GM23338 (cell line): ENCODE results near the gene GALNT9. TPM values are rescaled to one million over a fixed set of nuclear protein-coding genes. Genes with fewer than 3 reads are reported as not detected.

ENCODE experiments used
- ATAC-seq: fragments of 200-7000 bp; cut with Tn5 transposase; 3 replicates; pipeline ENCODE4 v1.9.1; 2020
- DNase-seq: peaks from one replicate; pipeline ENCODE4 v3.0.0-alpha.2; 2015; ENCODE audit warnings: low spot score
- H2AFZ ChIP-seq: fragments of 200-600 bp; sonication (generic); 2 replicates; pipeline ENCODE4 v1.8.0; 2016; ENCODE audit warnings: antibody characterized with exemption, mild to moderate bottlenecking, moderate library complexity
- H3F3A ChIP-seq: fragments of 200-600 bp; sonication (generic); replicated peaks from 2 replicates; pipeline ENCODE4 v1.8.0; 2017; ENCODE audit warnings: antibody characterized with exemption, mixed run types, low read depth
- H3K27ac ChIP-seq: fragments of 200-600 bp; sonication (generic); 2 replicates; pipeline ENCODE4 v1.6.1; 2016; ENCODE audit warnings: low read depth
- H3K27me3 ChIP-seq: fragments of 200-600 bp; sonication (generic); 2 replicates; pipeline ENCODE4 v1.8.0; 2016; ENCODE audit warnings: mild to moderate bottlenecking, mixed run types, moderate library complexity; ENCODE audit not compliant: insufficient read depth
- H3K36me3 ChIP-seq: fragments of 200-600 bp; sonication (generic); 2 replicates; pipeline ENCODE4 v1.8.0; 2016; ENCODE audit warnings: mild to moderate bottlenecking; ENCODE audit not compliant: insufficient read depth
- H3K4me1 ChIP-seq: fragments of 200-600 bp; sonication (generic); 2 replicates; pipeline ENCODE4 v1.8.0; 2016; ENCODE audit warnings: mild to moderate bottlenecking, moderate library complexity; ENCODE audit not compliant: insufficient read depth
- H3K4me2 ChIP-seq: fragments of 200-600 bp; sonication (generic); 2 replicates; pipeline ENCODE4 v1.7.1; 2017; ENCODE audit warnings: mixed run types
- H3K4me3 ChIP-seq: fragments of 200-600 bp; sonication (generic); 2 replicates; pipeline ENCODE4 v1.6.1; 2016; ENCODE audit warnings: mixed run types
- H3K79me2 ChIP-seq: fragments of 200-600 bp; sonication (generic); replicated peaks from 2 replicates; pipeline ENCODE4 v1.8.0; 2017; ENCODE audit warnings: mild to moderate bottlenecking; ENCODE audit not compliant: insufficient read depth
- H3K9me2 ChIP-seq: fragments of 200-600 bp; sonication (generic); 2 replicates; pipeline ENCODE4 v1.8.0; 2017; ENCODE audit not compliant: insufficient read depth
- H4K20me1 ChIP-seq: fragments of 200-600 bp; sonication (generic); replicated peaks from 2 replicates; pipeline ENCODE4 v1.8.0; 2017; ENCODE audit warnings: mild to moderate bottlenecking; ENCODE audit not compliant: insufficient read depth
- H3K27ac Mint-ChIP-seq: 2 replicates; pipeline ENCODE4 v1.8.0; 2020; ENCODE audit warnings: inconsistent platforms, mild to moderate bottlenecking, moderate library complexity, mixed read lengths
- H3K27me3 Mint-ChIP-seq: 3 replicates; pipeline ENCODE4 v1.8.0; 2022; ENCODE audit warnings: low read depth, mild to moderate bottlenecking, moderate library complexity, mixed read lengths, inconsistent platforms; ENCODE audit not compliant: insufficient read depth, poor library complexity
- H3K36me3 Mint-ChIP-seq: 3 replicates; pipeline ENCODE4 v1.8.0; 2021; ENCODE audit warnings: low read depth, mild to moderate bottlenecking, inconsistent platforms, moderate library complexity, mixed read lengths
- H3K4me1 Mint-ChIP-seq: 3 replicates; pipeline ENCODE4 v1.8.0; 2020; ENCODE audit warnings: mild to moderate bottlenecking, inconsistent platforms, mixed read lengths
- H3K4me3 Mint-ChIP-seq: 3 replicates; pipeline ENCODE4 v1.8.0; 2021; ENCODE audit warnings: moderate library complexity, mild to moderate bottlenecking, inconsistent platforms, mixed read lengths
- H3K9me3 Mint-ChIP-seq: 3 replicates; pipeline ENCODE4 v1.8.0; 2020; ENCODE audit warnings: moderate library complexity, mild to moderate bottlenecking, inconsistent platforms, mixed read lengths
- CREB1 ChIP-seq: fragments of 250-450 bp; sonication (Bioruptor Pico); IDR thresholded peaks from 2 replicates; pipeline ENCODE4 v1.5.0; 2020; ENCODE audit warnings: low read depth, mild to moderate bottlenecking, moderate library complexity
- EZH2 ChIP-seq: fragments of 200-600 bp; sonication (generic); IDR thresholded peaks from one replicate; pipeline ENCODE4 v1.8.0; 2017; ENCODE audit warnings: antibody characterized with exemption, mild to moderate bottlenecking, low read depth; ENCODE audit not compliant: unreplicated experiment
- EZH2phosphoT487 ChIP-seq: fragments of 200-600 bp; sonication (generic); IDR thresholded peaks from one replicate; pipeline ENCODE4 v1.8.1; 2018; ENCODE audit warnings: antibody characterized with exemption; ENCODE audit not compliant: unreplicated experiment
- JUNB ChIP-seq: IDR thresholded peaks from one replicate; pipeline ENCODE4 v1.6.1; 2016; ENCODE audit warnings: antibody characterized with exemption; ENCODE audit not compliant: unreplicated experiment
- NANOG ChIP-seq: IDR thresholded peaks from 2 replicates; pipeline ENCODE4 v1.6.1; 2016; ENCODE audit warnings: antibody characterized with exemption, borderline replicate concordance
- POLR2AphosphoS5 ChIP-seq: IDR thresholded peaks from 2 replicates; pipeline ENCODE4 v1.6.1; 2016; ENCODE audit warnings: antibody characterized with exemption, low read depth
- STAT1 ChIP-seq: IDR thresholded peaks from one replicate; pipeline ENCODE4 v1.6.1; 2016; ENCODE audit warnings: antibody characterized with exemption; ENCODE audit not compliant: unreplicated experiment
- ZNF114 ChIP-seq: fragments of 250-450 bp; sonication (Bioruptor Pico); IDR thresholded peaks from 2 replicates; pipeline ENCODE4 v1.5.0; 2020; ENCODE audit warnings: mild to moderate bottlenecking, moderate library complexity
- ZNF331 ChIP-seq: fragments of 250-450 bp; sonication (Bioruptor Pico); IDR thresholded peaks from 2 replicates; pipeline ENCODE4 v1.5.0; 2020; ENCODE audit warnings: low read depth, mild to moderate bottlenecking, moderate library complexity
- ZNF462 ChIP-seq: fragments of 250-450 bp; sonication (Bioruptor Pico); IDR thresholded peaks from 2 replicates; pipeline ENCODE4 v1.5.0; 2020; ENCODE audit warnings: mild to moderate bottlenecking, moderate library complexity
- polyA plus RNA-seq: library from polyadenylated mRNA; unstranded; fragments of >200 nt; fragmentation: Nextera tagmentation; extraction: Ambion mirVana; gene quantifications from 2 replicates; pipeline ENCODE4 v1.2.1, GENCODE V29; 2016
- total RNA-seq: library from RNA; depleted of rRNA; stranded (reverse); fragments of >200 nt; shearing (Covaris generic); gene quantifications from 2 replicates; pipeline ENCODE4 v1.2.3, GENCODE V29; 2014
- TF ChIP-seq, protein P1 (sequence below): IDR thresholded peaks from 2 replicates; pipeline ENCODE4 v1.6.1; 2016; ENCODE audit warnings: antibody characterized with exemption

Gene GALNT9
- total and polyA plus RNA-seq, 2 experiments from 2014 or later: 0.81 to 2.5 TPM

DNA sequence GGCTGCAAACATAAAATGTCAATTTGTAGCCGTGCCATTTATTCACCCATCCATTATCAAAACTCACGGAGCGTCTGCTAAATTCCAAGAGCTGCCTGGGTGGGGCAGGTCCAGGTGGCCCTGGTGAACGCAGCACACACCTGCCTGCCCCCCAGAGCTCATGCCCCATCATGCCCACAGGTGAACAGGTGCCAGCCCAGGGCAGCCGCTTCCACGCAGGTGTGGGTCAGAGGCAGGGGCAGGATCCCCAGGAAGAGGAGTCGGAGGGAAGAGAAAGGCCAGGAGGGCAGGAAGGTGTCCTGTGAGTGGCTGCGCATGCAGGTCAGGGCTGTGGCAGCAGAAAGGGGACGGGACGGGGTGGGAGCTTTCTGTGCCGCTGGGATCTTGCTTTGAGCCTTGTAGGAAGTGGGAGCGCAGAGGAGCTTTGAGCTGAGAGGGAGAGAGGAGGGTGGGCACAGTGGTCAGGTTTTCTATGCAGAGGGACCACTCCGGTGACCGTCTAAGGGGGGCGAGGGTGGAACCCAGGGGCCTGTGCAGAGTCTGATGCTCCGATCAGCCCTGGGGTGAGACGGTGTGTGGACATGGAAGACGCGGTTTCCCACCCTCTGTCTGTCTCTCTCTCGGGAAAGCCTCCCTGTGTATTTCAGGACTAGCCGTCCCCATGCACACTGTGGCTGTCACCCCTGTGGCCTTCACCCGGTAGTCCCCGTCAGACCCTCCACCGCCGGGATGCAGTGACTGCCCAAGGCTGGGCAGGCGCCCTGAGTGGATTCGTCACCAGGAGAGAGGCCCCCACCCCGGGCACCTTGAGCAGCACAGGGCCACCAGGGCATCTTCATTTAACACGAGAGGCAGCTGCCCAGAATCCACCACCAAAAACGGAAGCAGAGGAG, 26.7 kb downstream of the GALNT9 start:
- peaks cover 18% of the 10 kb centered on the region for H3K27me3 Mint-ChIP-seq
- H3F3A ChIP-seq: no peaks in the 10 kb centered on the region
- H3K4me2 ChIP-seq: no peak overlapping the region
- ATAC-seq: peak; percentile 43
- no peak overlapping the region for H3K27ac Mint-ChIP-seq
- no peaks in the 10 kb centered on the region for H3K79me2 ChIP-seq
- no peak overlapping the region for H2AFZ ChIP-seq
- TF ChIP-seq CREB1 (CRISPR knock-in tag) (no peak), EZH2 (no peak)
- H3K27me3 ChIP-seq: 0 out of 2 replicates have a peak, but pooled peaks cover 3% of the 10 kb centered on the region
- H3K4me1 ChIP-seq: no peaks in the 10 kb centered on the region
- DNase-seq: no peak
- H4K20me1 ChIP-seq: no peaks in the 10 kb centered on the region
- peaks cover 3% of the 10 kb centered on the region; the same call in 1 of the 3 replicates for H3K9me3 Mint-ChIP-seq
- no peaks in the 10 kb centered on the region for H3K9me2 ChIP-seq
- H3K4me3 ChIP-seq: no peak overlapping the region
- H3K4me1 Mint-ChIP-seq: no peaks in the 10 kb centered on the region
- H3K36me3 Mint-ChIP-seq: peaks cover 3% of the 10 kb centered on the region
- H3K27ac ChIP-seq: no peak overlapping the region
- no peak overlapping the region for H3K4me3 Mint-ChIP-seq
- no peaks in the 10 kb centered on the region for H3K36me3 ChIP-seq

DNA sequence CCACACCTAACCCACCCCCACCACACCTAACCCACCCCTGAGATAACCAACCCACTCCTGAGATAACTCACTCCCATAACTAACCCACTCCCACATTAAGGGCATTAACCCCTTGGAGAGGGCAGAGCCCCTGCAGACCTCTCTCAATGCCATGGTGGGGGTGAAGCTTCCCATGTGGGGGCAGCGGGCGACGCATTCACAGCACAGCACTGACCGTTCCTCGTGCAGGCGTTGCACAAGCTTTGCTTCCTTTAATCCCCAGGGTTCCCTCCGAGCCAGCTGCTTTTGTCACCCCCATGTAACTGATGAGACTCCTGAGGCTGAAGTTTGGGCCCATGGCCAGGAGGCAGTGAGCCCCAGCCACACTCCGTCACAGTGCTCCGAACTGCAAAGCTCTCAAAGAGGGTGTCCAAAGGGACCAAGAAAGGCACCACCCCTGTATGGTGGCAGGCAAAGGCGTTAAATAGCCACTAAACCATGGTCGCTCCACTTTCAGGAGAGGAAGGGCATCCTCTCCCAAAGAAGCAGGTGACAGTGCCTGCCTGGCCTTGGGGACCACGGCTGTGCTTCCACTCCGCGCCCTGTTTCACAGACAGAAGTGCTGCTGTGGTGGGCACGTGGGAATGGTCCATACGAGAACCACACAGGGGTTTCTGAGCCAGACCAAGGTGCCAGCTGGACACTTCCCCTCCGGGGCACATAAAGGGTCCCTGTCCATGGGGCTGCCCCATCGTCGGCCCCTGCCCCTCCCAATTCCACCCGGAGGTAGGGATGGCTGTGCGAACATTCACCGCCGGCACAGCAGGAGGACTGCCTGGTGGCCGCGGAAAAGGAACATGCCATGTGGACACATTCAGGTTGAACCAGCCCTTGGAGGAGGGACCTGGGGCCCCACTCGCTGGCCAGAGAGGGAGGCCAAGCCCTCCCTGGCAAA, 28.3 kb downstream of the GALNT9 start:
- Mint-ChIP-seq H3K4me1 (no peaks in the 10 kb centered on the region), H3K9me3 (peaks cover 3% of the 10 kb centered on the region; the same call in 1 of the 3 replicates), H3K4me3 (no peak overlapping the region), H3K27me3 (peaks cover 10% of the 10 kb centered on the region), H3K36me3 (peaks cover 3% of the 10 kb centered on the region; the same call in 2 of the 3 replicates), H3K27ac (no peak overlapping the region)
- Histone ChIP-seq H3K4me3 (no peak overlapping the region), H4K20me1 (no peaks in the 10 kb centered on the region), H3K79me2 (no peaks in the 10 kb centered on the region), H3F3A (no peaks in the 10 kb centered on the region), H3K27me3 (0 out of 2 replicates have a peak, but pooled peaks cover 10% of the 10 kb centered on the region), H3K27ac (no peak overlapping the region), H3K4me2 (no peak overlapping the region), H3K4me1 (no peaks in the 10 kb centered on the region), H3K36me3 (no peaks in the 10 kb centered on the region), H3K9me2 (no peaks in the 10 kb centered on the region), H2AFZ (no peak overlapping the region)
- DNase-seq (no peak), ATAC-seq (no peak; the same call in 2 of the 3 replicates)
- no peak for TF ChIP-seq POLR2AphosphoS5
- no peak for TF ChIP-seq CREB1 (CRISPR knock-in tag)
- TF ChIP-seq NANOG: no peak
- no peak for TF ChIP-seq ZNF114 (CRISPR knock-in tag)
- TF ChIP-seq JUNB: no peak
- no peak for TF ChIP-seq STAT1
- TF ChIP-seq, protein P1, sequence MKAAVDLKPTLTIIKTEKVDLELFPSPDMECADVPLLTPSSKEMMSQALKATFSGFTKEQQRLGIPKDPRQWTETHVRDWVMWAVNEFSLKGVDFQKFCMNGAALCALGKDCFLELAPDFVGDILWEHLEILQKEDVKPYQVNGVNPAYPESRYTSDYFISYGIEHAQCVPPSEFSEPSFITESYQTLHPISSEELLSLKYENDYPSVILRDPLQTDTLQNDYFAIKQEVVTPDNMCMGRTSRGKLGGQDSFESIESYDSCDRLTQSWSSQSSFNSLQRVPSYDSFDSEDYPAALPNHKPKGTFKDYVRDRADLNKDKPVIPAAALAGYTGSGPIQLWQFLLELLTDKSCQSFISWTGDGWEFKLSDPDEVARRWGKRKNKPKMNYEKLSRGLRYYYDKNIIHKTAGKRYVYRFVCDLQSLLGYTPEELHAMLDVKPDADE: no peak
- TF ChIP-seq ZNF462 (CRISPR knock-in tag): no peak
- no peak for TF ChIP-seq EZH2phosphoT487
- no peak for TF ChIP-seq ZNF331 (CRISPR knock-in tag)
